Lower leg skin (tissue), 4 donors: ENCODE results near the gene ADARB2. TPM values are rescaled to one million over a fixed set of nuclear protein-coding genes. Genes with fewer than 3 reads are reported as not detected.

Experiments used
- DNase-seq, 2 donors: peaks; one replicate each; pipeline ENCODE4 v3.0.0-alpha.2; 2019; ENCODE audit warnings: low spot score in 2 of 2
- H3K4me3 ChIP-seq: fragments of 200-600 bp; sonication (generic); 2 replicates; pipeline ENCODE4 v1.5.1; 2017; ENCODE audit warnings: mild to moderate bottlenecking, low read depth; ENCODE audit not compliant: poor library complexity, severe bottlenecking
- CTCF ChIP-seq, 3 donors: fragments of 450-650 bp; IDR thresholded peaks; one replicate each; pipeline ENCODE4 v1.5.1; 2016; ENCODE audit warnings: antibody characterized with exemption in 3 of 3, mild to moderate bottlenecking in 3 of 3, moderate library complexity in 2 of 3
- POLR2A ChIP-seq, 2 donors: fragments of 450-650 bp; IDR thresholded peaks; one replicate each; pipeline ENCODE4 v1.6.1; 2016 to 2017; ENCODE audit warnings: antibody characterized with exemption in 2 of 2, mild to moderate bottlenecking in 1 of 2, moderate library complexity in 1 of 2
- whole genome bisulfite sequencing, 2 donors: methylation state at CpG; one replicate each; pipeline ENCODE4 v1.1.5; 2018; 5-methylcytosine and 5-hydroxymethylcytosine counted together
- intact Hi-C: fragments of 100-400 bp; cut with DNase I; formaldehyde crosslinking; loops from one replicate; pipeline ENCODE4 v1.15.0; 2023; ENCODE audit warnings: low total_unique reads
- total RNA-seq, 4 donors: library from RNA; depleted of rRNA; stranded (reverse); fragments of >200 nt; gene quantifications; one replicate each; pipeline ENCODE4 v1.1.0, GENCODE V29; 2016

Gene ADARB2
- total RNA-seq, 4 donors from 2014 or later = 0.72 to 3.6 (median 1.8) TPM

GRCh38 chr10:1752153-1752552 lies 14.8 kb upstream of the ADARB2 start:
- intact Hi-C loops = no loop called here
- TF ChIP-seq POLR2A (IDR thresholded peaks at IDR 0.05) = no peak
- TF ChIP-seq CTCF (IDR thresholded peaks at IDR 0.05) = no peak
- no peak overlapping the region for H3K4me3 ChIP-seq
- no peak for DNase-seq

- intact Hi-C loops = no loop called here
- no peak for DNase-seq
- 84 to 85% methylated on average over 5 of the region's 5 CpGs for WGBS, 2 donors
- TF ChIP-seq CTCF (IDR thresholded peaks at IDR 0.05) (no peak), POLR2A (IDR thresholded peaks at IDR 0.05) (no peak)
- H3K4me3 ChIP-seq = no peak overlapping the region
Measured at GRCh38 chr10:1747590-1748157, 10.3 kb upstream of the ADARB2 start.

- TF ChIP-seq POLR2A (IDR thresholded peaks at IDR 0.05) (no peak), CTCF (IDR thresholded peaks at IDR 0.05) (no peak)
- intact Hi-C loops = no loop called here
- no peak overlapping the region for H3K4me3 ChIP-seq
- WGBS, 2 donors = 93 to 95% methylated on average over 25 of the region's 25 CpGs
- DNase-seq = no peak
Measured at GRCh38 chr10:1746796-1747195, 9.5 kb upstream of the ADARB2 start.

DNA sequence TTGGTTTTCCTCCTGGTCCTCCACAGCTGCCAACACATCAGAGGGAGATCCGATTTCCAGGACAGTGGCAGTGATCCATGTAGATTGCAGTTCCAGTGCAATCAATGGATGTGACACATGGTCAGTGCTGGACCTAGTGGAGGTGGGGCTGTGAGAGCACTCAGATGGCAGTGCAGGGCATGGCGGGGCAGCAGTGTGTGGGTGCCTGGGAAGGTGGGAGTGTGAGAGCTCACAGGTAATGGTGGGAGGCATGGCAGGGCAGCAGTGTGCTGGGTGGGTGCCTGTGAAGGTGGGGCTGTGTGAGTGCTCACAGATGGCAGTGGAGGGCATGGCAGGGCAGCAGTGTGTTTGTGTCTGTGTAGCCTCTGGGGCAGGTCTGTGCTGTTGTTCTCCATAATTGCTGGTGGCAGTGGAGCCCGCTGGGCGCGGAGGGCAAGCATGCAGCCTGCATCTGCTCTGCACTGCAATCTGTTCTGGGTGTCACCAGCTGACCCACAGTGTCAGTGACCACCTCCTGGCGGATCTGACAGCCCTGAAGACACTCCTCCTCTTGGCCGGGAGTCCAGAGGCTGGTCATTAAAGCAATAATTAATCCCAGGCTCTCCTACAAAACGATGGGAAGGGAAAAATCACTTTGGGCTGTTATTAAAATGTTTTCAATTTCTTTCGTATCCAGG lies 8.6 kb upstream of the ADARB2 start:
- 40 to 55% methylated on average over 9 of the region's 9 CpGs for WGBS, 2 donors
- no peak for TF ChIP-seq CTCF (IDR thresholded peaks at IDR 0.05)
- intact Hi-C loops = no loop called here
- H3K4me3 ChIP-seq = no peak overlapping the region
- DNase-seq = no peak

- TF ChIP-seq CTCF (IDR thresholded peaks at IDR 0.05) (no peak), POLR2A (IDR thresholded peaks at IDR 0.05) (no peak)
- DNase-seq = no peak
- intact Hi-C loops = no loop called here
- H3K4me3 ChIP-seq = no peak overlapping the region
- 88 to 89% methylated on average over 12 of the region's 12 CpGs for WGBS, 2 donors
Measured at GRCh38 chr10:1744524-1744923, 7.2 kb upstream of the ADARB2 start.

GRCh38 chr10:1743141-1743540 lies 5.8 kb upstream of the ADARB2 start:
- DNase-seq = no peak
- no peak overlapping the region for H3K4me3 ChIP-seq
- TF ChIP-seq CTCF (IDR thresholded peaks at IDR 0.05) = no peak
- no peak for TF ChIP-seq POLR2A (IDR thresholded peaks at IDR 0.05)
- WGBS, 2 donors = 64 to 79% methylated on average over 10 of the region's 10 CpGs
- intact Hi-C loops = no loop called here
